Activated naive CD4-positive, alpha-beta T cell treated with anti-CD3 and anti-CD28 coated beads, Interleukin-2, amount 10 ng/mL, durations not matched to agents 7 days and 5 days (primary cell): Measurements from ENCODE around the gene CENPP.

ENCODE experiments used
- CTCF ChIA-PET: fragments of 350-600 bp; sonication (Branson Sonifier 250); formaldehyde crosslinking; loops from one replicate; lab custom pipeline; 2021; ENCODE audit warnings: antibody characterized with exemption; lab: Charles Lee
- DNase-seq: peaks from one replicate; pipeline ENCODE4 v3.0.0-alpha.2; 2020
- H3K27ac Mint-ChIP-seq: one replicate; pipeline ENCODE4 v1.8.0; 2021; ENCODE audit warnings: mild to moderate bottlenecking, moderate library complexity, mixed read lengths
- H3K27me3 Mint-ChIP-seq: one replicate; pipeline ENCODE4 v1.8.0; 2021; ENCODE audit warnings: mild to moderate bottlenecking, mixed read lengths
- H3K36me3 Mint-ChIP-seq: one replicate; pipeline ENCODE4 v1.8.0; 2021; ENCODE audit warnings: mixed read lengths
- H3K4me1 Mint-ChIP-seq: one replicate; pipeline ENCODE4 v1.8.0; 2021; ENCODE audit warnings: mixed read lengths
- H3K4me3 Mint-ChIP-seq: one replicate; pipeline ENCODE4 v1.8.0; 2021; ENCODE audit warnings: mild to moderate bottlenecking, moderate library complexity, mixed read lengths
- H3K9me3 Mint-ChIP-seq: one replicate; pipeline ENCODE4 v1.8.0; 2021; ENCODE audit warnings: mixed read lengths

The CENPP gene

GRCh38 chr9:92603990-92604389, 278.2 kb downstream of the CENPP start:
- no peak for DNase-seq
- Mint-ChIP-seq H3K36me3 (peaks cover 10% of the 10 kb centered on the region), H3K4me3 (no peak overlapping the region), H3K9me3 (peaks cover 15% of the 10 kb centered on the region), H3K27ac (no peak overlapping the region), H3K4me1 (no peaks in the 10 kb centered on the region), H3K27me3 (no peaks in the 10 kb centered on the region)
- CTCF ChIA-PET: no interaction called here

GRCh38 chr9:92605224-92605623, 279.5 kb downstream of the CENPP start:
- Mint-ChIP-seq H3K9me3 (peaks cover 15% of the 10 kb centered on the region), H3K4me1 (no peaks in the 10 kb centered on the region), H3K27me3 (no peaks in the 10 kb centered on the region), H3K27ac (no peak overlapping the region), H3K36me3 (peaks cover 10% of the 10 kb centered on the region), H3K4me3 (no peak overlapping the region)
- CTCF ChIA-PET: interaction anchor here (1.0 kb wide), 1 partner anchor 465 kb away, joined by 3 read pairs; no protein-coding TSS in a partner anchor
- no peak for DNase-seq

- H3K27me3 Mint-ChIP-seq: no peaks in the 10 kb centered on the region
- no peaks in the 10 kb centered on the region for H3K4me1 Mint-ChIP-seq
- peaks cover 15% of the 10 kb centered on the region for H3K9me3 Mint-ChIP-seq
- no peak overlapping the region for H3K4me3 Mint-ChIP-seq
- no peak overlapping the region for H3K27ac Mint-ChIP-seq
- no peak for DNase-seq
- peaks cover 14% of the 10 kb centered on the region for H3K36me3 Mint-ChIP-seq
- CTCF ChIA-PET: no interaction called here
These were observed 281.3 kb downstream of the CENPP start for GRCh38 chr9:92607088-92607487.

GRCh38 chr9:92607773-92608172, 282.0 kb downstream of the CENPP start:
- Mint-ChIP-seq H3K27ac (no peak overlapping the region), H3K4me3 (no peak overlapping the region), H3K9me3 (peaks cover 15% of the 10 kb centered on the region), H3K36me3 (peaks cover 17% of the 10 kb centered on the region), H3K4me1 (no peaks in the 10 kb centered on the region), H3K27me3 (no peaks in the 10 kb centered on the region)
- CTCF ChIA-PET: no interaction called here
- DNase-seq: no peak

- DNase-seq: no peak
- Mint-ChIP-seq H3K9me3 (peaks cover 12% of the 10 kb centered on the region), H3K4me3 (no peak overlapping the region), H3K4me1 (no peaks in the 10 kb centered on the region), H3K27ac (no peak overlapping the region), H3K27me3 (no peaks in the 10 kb centered on the region), H3K36me3 (peaks cover 17% of the 10 kb centered on the region)
- CTCF ChIA-PET: no interaction called here
These were observed 282.6 kb downstream of the CENPP start for GRCh38 chr9:92608241-92608908.

GRCh38 chr9:92608909-92609445, 283.2 kb downstream of the CENPP start:
- H3K4me1 Mint-ChIP-seq: no peaks in the 10 kb centered on the region
- H3K4me3 Mint-ChIP-seq: no peak overlapping the region
- H3K36me3 Mint-ChIP-seq: peaks cover 18% of the 10 kb centered on the region
- no peaks in the 10 kb centered on the region for H3K27me3 Mint-ChIP-seq
- peaks cover 6% of the 10 kb centered on the region for H3K9me3 Mint-ChIP-seq
- no peak for DNase-seq
- CTCF ChIA-PET: no interaction called here
- no peak overlapping the region for H3K27ac Mint-ChIP-seq

GRCh38 chr9:92610470-92611420, 285.0 kb downstream of the CENPP start:
- no peaks in the 10 kb centered on the region for H3K9me3 Mint-ChIP-seq
- H3K4me1 Mint-ChIP-seq: no peaks in the 10 kb centered on the region
- H3K36me3 Mint-ChIP-seq: peaks cover 23% of the 10 kb centered on the region
- H3K27me3 Mint-ChIP-seq: no peaks in the 10 kb centered on the region
- no peak overlapping the region for H3K4me3 Mint-ChIP-seq
- no peak overlapping the region for H3K27ac Mint-ChIP-seq
- no peak for DNase-seq
- CTCF ChIA-PET: no interaction called here

GRCh38 chr9:92611621-92612285, 286.0 kb downstream of the CENPP start:
- H3K27me3 Mint-ChIP-seq: no peaks in the 10 kb centered on the region
- no peaks in the 10 kb centered on the region for H3K4me1 Mint-ChIP-seq
- H3K9me3 Mint-ChIP-seq: no peaks in the 10 kb centered on the region
- peaks cover 23% of the 10 kb centered on the region for H3K36me3 Mint-ChIP-seq
- CTCF ChIA-PET: interaction anchor here (1.4 kb wide), 1 partner anchor 471 kb away, joined by 3 read pairs; no protein-coding TSS in a partner anchor
- DNase-seq: no peak
- no peak overlapping the region for H3K27ac Mint-ChIP-seq
- no peak overlapping the region for H3K4me3 Mint-ChIP-seq

GRCh38 chr9:92612292-92612691, 286.5 kb downstream of the CENPP start:
- Mint-ChIP-seq H3K27me3 (no peaks in the 10 kb centered on the region), H3K9me3 (no peaks in the 10 kb centered on the region), H3K27ac (no peak overlapping the region), H3K4me3 (no peak overlapping the region), H3K36me3 (peaks cover 23% of the 10 kb centered on the region), H3K4me1 (no peaks in the 10 kb centered on the region)
- CTCF ChIA-PET: interaction anchor here (1.4 kb wide), 1 partner anchor 472 kb away, joined by 3 read pairs; no protein-coding TSS in a partner anchor
- DNase-seq: no peak

GRCh38 chr9:92612816-92613215, 287.1 kb downstream of the CENPP start:
- CTCF ChIA-PET: interaction anchor here (1.4 kb wide), 1 partner anchor 472 kb away, joined by 3 read pairs; no protein-coding TSS in a partner anchor
- H3K27ac Mint-ChIP-seq: no peak overlapping the region
- H3K27me3 Mint-ChIP-seq: no peaks in the 10 kb centered on the region
- no peak for DNase-seq
- peaks cover 27% of the 10 kb centered on the region for H3K36me3 Mint-ChIP-seq
- no peaks in the 10 kb centered on the region for H3K4me1 Mint-ChIP-seq
- H3K9me3 Mint-ChIP-seq: no peaks in the 10 kb centered on the region
- no peak overlapping the region for H3K4me3 Mint-ChIP-seq

- H3K27ac Mint-ChIP-seq: no peak overlapping the region
- no peaks in the 10 kb centered on the region for H3K4me1 Mint-ChIP-seq
- H3K9me3 Mint-ChIP-seq: no peaks in the 10 kb centered on the region
- no peak overlapping the region for H3K4me3 Mint-ChIP-seq
- peaks cover 27% of the 10 kb centered on the region for H3K36me3 Mint-ChIP-seq
- CTCF ChIA-PET: interaction anchor here (1.4 kb wide), 1 partner anchor 473 kb away, joined by 3 read pairs; no protein-coding TSS in a partner anchor
- no peak for DNase-seq
- H3K27me3 Mint-ChIP-seq: no peaks in the 10 kb centered on the region
These were observed 287.7 kb downstream of the CENPP start for GRCh38 chr9:92613268-92614122.

- H3K9me3 Mint-ChIP-seq: no peaks in the 10 kb centered on the region
- CTCF ChIA-PET: no interaction called here
- DNase-seq: no peak
- no peaks in the 10 kb centered on the region for H3K4me1 Mint-ChIP-seq
- no peak overlapping the region for H3K27ac Mint-ChIP-seq
- H3K36me3 Mint-ChIP-seq: peaks cover 28% of the 10 kb centered on the region
- no peaks in the 10 kb centered on the region for H3K27me3 Mint-ChIP-seq
- H3K4me3 Mint-ChIP-seq: no peak overlapping the region
These were observed 288.4 kb downstream of the CENPP start for GRCh38 chr9:92614123-92614510.

GRCh38 chr9:92614763-92615461, 289.2 kb downstream of the CENPP start:
- H3K9me3 Mint-ChIP-seq: no peaks in the 10 kb centered on the region
- H3K27me3 Mint-ChIP-seq: no peaks in the 10 kb centered on the region
- peaks cover 28% of the 10 kb centered on the region for H3K36me3 Mint-ChIP-seq
- no peak for DNase-seq
- H3K4me3 Mint-ChIP-seq: no peak overlapping the region
- no peaks in the 10 kb centered on the region for H3K4me1 Mint-ChIP-seq
- CTCF ChIA-PET: no interaction called here
- no peak overlapping the region for H3K27ac Mint-ChIP-seq
